ENCODE measurements around the gene MAGIX. TPM values are rescaled to one million over a fixed set of nuclear protein-coding genes. Genes with fewer than 3 reads are reported as not detected.

Gene MAGIX
- total and polyA plus RNA-seq, 2 of the 4 experiments (the other 2 are of a cell fraction), result 0.72 to 1.1 TPM

- no peak overlapping the region for H2BK20ac ChIP-seq (ENCODE audit: low read depth, low read length)
Measured at GRCh38 chrX:49187526-49187925, 25.0 kb downstream of the MAGIX start.

More at GRCh38 chrX:49187526-49187925, 25.0 kb downstream of the MAGIX start:
- H3K23ac ChIP-seq (ENCODE audit: low read depth, low read length), result no peak overlapping the region
- H3K4ac ChIP-seq (ENCODE audit: low read depth, low read length), result no peak overlapping the region
- no peaks in the 10 kb centered on the region for H3K9me3 ChIP-seq (ENCODE audit: control insufficient read depth, insufficient read depth, low read length)
- peaks cover 3% of the 10 kb centered on the region; the same call in 1 of the 2 replicates for H3K9me1 ChIP-seq (ENCODE audit: insufficient read depth, low read length)
- H3K14ac ChIP-seq (replicated peaks; ENCODE audit: low read depth, low read length), result no peak overlapping the region
- peaks cover 5 to 22% of the 10 kb centered on the region in 2 experiments; a peak in 2 of 4 replicates for H3K79me1 ChIP-seq (ENCODE audit: low read depth in 1 of 2, low read length in 2 of 2)
- POLR2A ChIA-PET (ENCODE audit: unreplicated experiment), result no interaction called here
- H4K91ac ChIP-seq (ENCODE audit: insufficient read depth, low read depth, low read length), result no peak overlapping the region
- H4K8ac ChIP-seq (ENCODE audit: low read depth in 2 of 2, low read length in 2 of 2), result no peak overlapping the region
- no peak overlapping the region for H4K5ac ChIP-seq (ENCODE audit: low read depth, low read length)
- DNase-seq, result no peak
- ATAC-seq (ENCODE audit: low read depth), result no peak
- no peak overlapping the region for H3K4me3 ChIP-seq (ENCODE audit: insufficient read depth, low read depth, low read length)
- H3K27ac ChIP-seq (ENCODE audit: insufficient read depth, low read length), result no peak overlapping the region
- CTCF ChIA-PET, result no interaction called here
- TF ChIP-seq ELK1 (IDR thresholded peaks at IDR 0.05; ENCODE audit: borderline replicate concordance, low read depth, low read length), result no peak
- TF ChIP-seq FOS (IDR thresholded peaks at IDR 0.05; ENCODE audit: low read depth, low read length), result no peak
- TF ChIP-seq POLR2A (IDR thresholded peaks at IDR 0.05; ENCODE audit: low read depth, low read length), result no peak
- no peak for TF ChIP-seq RFX5 (IDR thresholded peaks at IDR 0.05; ENCODE audit: low read depth, low read length)
- no peak for TF ChIP-seq SMC3 (IDR thresholded peaks at IDR 0.05; ENCODE audit: low read depth, low read length)
- no peak for TF ChIP-seq USF2 (IDR thresholded peaks at IDR 0.05; ENCODE audit: low read depth, low read length)
- no peak overlapping the region for H2BK15ac ChIP-seq (ENCODE audit: low read depth, low read length)
- H2BK120ac ChIP-seq (ENCODE audit: low read depth, low read length), result no peak overlapping the region
- BruUV-seq (replicated peaks), result no TSS peak
- H2AK9ac ChIP-seq (replicated peaks; ENCODE audit: low read depth, low read length, poor library complexity), result no peak overlapping the region
- peaks cover 2% of the 10 kb centered on the region; the same call in 1 of the 2 replicates for H3K36me3 ChIP-seq (ENCODE audit: control insufficient read depth, insufficient read depth, low read length)
- H3K4me1 ChIP-seq (ENCODE audit: control insufficient read depth, insufficient read depth, low read length), result peaks cover 3% of the 10 kb centered on the region
- no peak overlapping the region for H2BK5ac ChIP-seq (ENCODE audit: low read depth, low read length, poor library complexity, severe bottlenecking)
- H3K18ac ChIP-seq (ENCODE audit: low read depth, low read length), result no peak overlapping the region
- dilution Hi-C loops (cut with HindIII; ENCODE audit: low sequenced_read_pairs, unreplicated experiment), result no loop called here
- H4K20me1 ChIP-seq (ENCODE audit: insufficient read depth, low read length), result no peaks in the 10 kb centered on the region
- whole genome bisulfite sequencing, 2 experiments (ENCODE audit: extremely low coverage in 2 of 2, insufficient read length in 1 of 2), result no CpG with 5 or more reads among the region's 10 CpGs
- no peak overlapping the region for H2AFZ ChIP-seq (replicated peaks; ENCODE audit: low read length, poor library complexity)
- H3K4me2 ChIP-seq (ENCODE audit: low read depth, low read length), result no peak overlapping the region
- intact Hi-C loops (cut with micrococcal nuclease), result no loop called here
- in situ Hi-C loops (cut with MboI; ENCODE audit: low sequenced_read_pairs), result no loop called here
- no peaks in the 10 kb centered on the region for H3K27me3 ChIP-seq (ENCODE audit: control insufficient read depth, insufficient read depth, low read length)
- no peak overlapping the region for H3K9ac ChIP-seq (ENCODE audit: low read depth, low read length)
- H2AK5ac ChIP-seq (ENCODE audit: low read depth, low read length), result no peak overlapping the region
- no peak overlapping the region for H3K56ac ChIP-seq (ENCODE audit: extremely low read depth, insufficient read depth, low read length)
